Heart left ventricle (tissue), 16 donors: ENCODE data around the gene KRT40. TPM values are rescaled to one million over a fixed set of nuclear protein-coding genes. Genes with fewer than 3 reads are reported as not detected.

Experiments
- ATAC-seq, 4 donors: fragments of 200-7000 bp; cut with Tn5 transposase; one replicate each; pipeline ENCODE4 v1.9.1; 2020 to 2022; ENCODE audit warnings: moderate library complexity in 4 of 4, mild to moderate bottlenecking in 3 of 4, moderate number of reproducible peaks in 1 of 4
- DNase-seq, 5 donors: peaks; one replicate each; pipeline ENCODE4 v3.0.0-alpha.2; 2020
- H3K27ac ChIP-seq, 12 donors: fragments of 200-600 bp; sonication (generic) in 4 of 12; one replicate each; pipeline versions ENCODE4 v1.5.0 to v1.8.0; 2016 to 2022; ENCODE audit warnings: mild to moderate bottlenecking in 2 of 12
- H3K27me3 ChIP-seq, 9 donors: fragments of 200-600 bp; sonication (generic) in 2 of 9; one replicate each; pipeline versions ENCODE4 v1.5.1 to v1.8.0; 2016 to 2022; ENCODE audit warnings: mild to moderate bottlenecking in 3 of 9
- H3K36me3 ChIP-seq, 9 donors: fragments of 200-600 bp; sonication (generic) in 2 of 9; one replicate each; pipeline versions ENCODE4 v1.5.0 to v1.8.0; 2018 to 2022; ENCODE audit warnings: mild to moderate bottlenecking in 2 of 9
- H3K4me1 ChIP-seq, 12 donors: fragments of 200-600 bp; sonication (generic) in 4 of 12; one replicate each; pipeline versions ENCODE4 v1.5.0 to v1.8.0; 2016 to 2022; ENCODE audit warnings: mild to moderate bottlenecking in 3 of 12
- H3K4me3 ChIP-seq, 12 donors: fragments of 200-600 bp; sonication (generic) in 4 of 12; one replicate each; pipeline versions ENCODE4 v1.5.0 to v1.8.0; 2017 to 2022; ENCODE audit warnings: mild to moderate bottlenecking in 9 of 12, moderate library complexity in 4 of 12
- H3K9me3 ChIP-seq, 12 donors: fragments of 200-600 bp; sonication (generic) in 4 of 12; one replicate each; pipeline versions ENCODE4 v1.5.0 to v1.8.0; 2016 to 2022; ENCODE audit warnings: mild to moderate bottlenecking in 1 of 12
- POLR2A ChIP-seq, 2 donors: fragments of 450-650 bp; IDR thresholded peaks; one replicate each; pipeline ENCODE4 v1.6.1; 2017; ENCODE audit warnings: antibody characterized with exemption in 2 of 2, mild to moderate bottlenecking in 2 of 2, moderate library complexity in 2 of 2
- WGBS, 4 donors: extraction: QIAGEN DNeasy Blood & Tissue Kit in 2 of 4; methylation state at CpG; one replicate each; pipeline versions ENCODE4 v1.1.5 to v1.1.7; 2013 to 2018; 5-methylcytosine and 5-hydroxymethylcytosine counted together
- intact Hi-C, 10 donors: fragments of 100-400 bp; cut with DNase I; formaldehyde crosslinking; loops; one replicate each; pipeline versions ENCODE4 v1.11.1 to v1.14.2; 2022
- polyA plus RNA-seq, 2 donors: library from polyadenylated mRNA; stranded (reverse); fragments of 200-250 nt; gene quantifications; one replicate each; pipeline ENCODE4 v1.2.3, GENCODE V29; 2013
- total RNA-seq, 9 donors: library from RNA; depleted of rRNA in 2 of 9; stranded (reverse); fragments of >200 nt in 2 of 9; fragmentation: NEBNext Ultra II Directional in 3 of 9; extraction: Animal tissue kit (Norgen Biotek cat#: 25700) in 3 of 9; gene quantifications; one replicate each; pipeline versions ENCODE4 v1.1.0 to v1.2.4, GENCODE V29; 2016 to 2023
- TF ChIP-seq, protein P1 (sequence below), 12 donors: fragments of 200-600 bp; sonication (generic) in 4 of 12; IDR thresholded peaks; one replicate each; pipeline versions ENCODE4 v1.5.0 to v1.8.0; 2018 to 2022; ENCODE audit warnings: antibody characterized with exemption in 12 of 12, mild to moderate bottlenecking in 5 of 12
- donor health status: ischemic (EF 13 %, LVEDD 7.1; RV severe dilation, severe dysfunction).
- donor health status: healthy with polysubstance abuse.
- donor health status: DM: no; HTN: yes; CAD: no.
- donor health status: DM: no; HTN: no; CAD: no.
- donor health status: ischemic (EF 25% LVEDD 6.9; RV normal size, moderate dysfunction).
- donor health status: ischemic (EF 25% LVEDD 5.7; RV mildly dilated, moderate dysfunction).
- donor health status: healthy.
- donor health status: DM: yes; HTN: yes; CAD: no.
- donor health status: ischemic (EF 35%, LVEDD 5.7; RV mildly dilated, moderate dysfunction).
- donor health status: nonischemic (EF 11% LVEDD 7.7; RV severe dilation, severe dysfunction).
- donor health status: DM: yes; HTN: yes; CAD: no.
- donor health status: PGD.
- donor health status: ischemic (EF 29% LVEDD 5.4; RV normal size, mild dysfunction).
- donor health status: nonischemic (EF 23%, LVEDD 6.1; RV moderate dilation, normal function).

Gene KRT40
- total and polyA plus RNA-seq, 11 donors = not detected

DNA sequence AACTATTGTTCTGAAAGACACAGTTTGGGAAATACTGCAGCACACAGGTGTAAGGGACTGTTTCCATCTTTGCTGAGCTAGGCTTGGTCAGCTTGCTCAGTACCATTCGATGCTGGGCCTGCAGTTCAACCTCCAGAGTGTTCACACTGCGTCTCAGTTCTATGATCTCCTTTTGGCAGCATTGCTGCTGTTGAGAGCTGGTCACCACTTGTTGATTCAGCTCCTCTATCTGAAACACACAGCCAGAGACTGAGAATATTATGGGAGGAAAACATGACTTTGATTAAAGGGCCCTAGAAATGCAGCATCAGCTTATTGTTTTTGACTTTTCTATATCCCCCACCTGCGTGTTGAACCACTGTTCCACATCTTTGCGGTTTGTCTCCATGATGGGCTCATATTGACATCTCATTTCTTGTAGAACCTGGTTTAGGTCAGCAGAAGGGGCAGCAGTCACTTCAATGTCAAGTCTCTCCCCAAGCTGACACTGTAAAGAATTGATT, 22.0 kb downstream of the KRT40 start:
- H3K4me3 ChIP-seq = no peak overlapping the region
- no peak for ATAC-seq
- no peaks in the 10 kb centered on the region for H3K4me1 ChIP-seq
- DNase-seq = no peak
- H3K27me3 ChIP-seq = peaks cover 0 to 6% (median 0%) of the 10 kb centered on the region in 9 donors
- TF ChIP-seq POLR2A (IDR thresholded peaks at IDR 0.05) = no peak
- TF ChIP-seq, protein P1, sequence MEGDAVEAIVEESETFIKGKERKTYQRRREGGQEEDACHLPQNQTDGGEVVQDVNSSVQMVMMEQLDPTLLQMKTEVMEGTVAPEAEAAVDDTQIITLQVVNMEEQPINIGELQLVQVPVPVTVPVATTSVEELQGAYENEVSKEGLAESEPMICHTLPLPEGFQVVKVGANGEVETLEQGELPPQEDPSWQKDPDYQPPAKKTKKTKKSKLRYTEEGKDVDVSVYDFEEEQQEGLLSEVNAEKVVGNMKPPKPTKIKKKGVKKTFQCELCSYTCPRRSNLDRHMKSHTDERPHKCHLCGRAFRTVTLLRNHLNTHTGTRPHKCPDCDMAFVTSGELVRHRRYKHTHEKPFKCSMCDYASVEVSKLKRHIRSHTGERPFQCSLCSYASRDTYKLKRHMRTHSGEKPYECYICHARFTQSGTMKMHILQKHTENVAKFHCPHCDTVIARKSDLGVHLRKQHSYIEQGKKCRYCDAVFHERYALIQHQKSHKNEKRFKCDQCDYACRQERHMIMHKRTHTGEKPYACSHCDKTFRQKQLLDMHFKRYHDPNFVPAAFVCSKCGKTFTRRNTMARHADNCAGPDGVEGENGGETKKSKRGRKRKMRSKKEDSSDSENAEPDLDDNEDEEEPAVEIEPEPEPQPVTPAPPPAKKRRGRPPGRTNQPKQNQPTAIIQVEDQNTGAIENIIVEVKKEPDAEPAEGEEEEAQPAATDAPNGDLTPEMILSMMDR (IDR thresholded peaks at IDR 0.05) = no peak
- WGBS, 4 donors = 85 to 91% (median 88%) methylated on average over 4 of the region's 4 CpGs
- no peaks in the 10 kb centered on the region for H3K36me3 ChIP-seq
- intact Hi-C loops = loop anchor here in 1 of 10 donors (5.0 kb wide), 1 partner anchor 50 kb away; no protein-coding TSS in a partner anchor
- H3K9me3 ChIP-seq = no peaks in the 10 kb centered on the region
- no peak overlapping the region for H3K27ac ChIP-seq

DNA sequence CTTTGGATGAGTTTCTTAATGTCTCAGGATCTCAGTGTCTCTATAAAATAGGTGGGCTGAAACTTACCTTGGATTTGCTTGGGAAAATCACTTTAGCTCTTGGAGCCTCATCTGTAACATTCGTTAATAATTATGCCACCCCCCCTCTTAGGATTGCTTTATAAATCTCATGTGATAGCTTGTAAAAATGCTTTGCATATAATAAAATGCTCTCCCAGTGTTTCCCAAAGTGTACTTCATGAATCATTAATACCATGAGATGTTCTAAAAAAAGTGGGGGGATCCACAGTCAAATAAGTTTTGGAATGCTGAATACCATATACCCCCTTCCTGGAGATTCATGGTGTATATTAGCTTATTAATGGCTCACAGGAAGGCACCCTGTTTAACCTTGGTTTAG, 22.5 kb downstream of the KRT40 start:
- TF ChIP-seq POLR2A (IDR thresholded peaks at IDR 0.05) = no peak
- TF ChIP-seq, protein P1 (IDR thresholded peaks at IDR 0.05) = no peak
- intact Hi-C loops = loop anchor here in 1 of 10 donors (5.0 kb wide), 1 partner anchor 51 kb away; no protein-coding TSS in a partner anchor
- H3K4me3 ChIP-seq = no peak overlapping the region
- no peaks in the 10 kb centered on the region for H3K36me3 ChIP-seq
- WGBS, 4 donors = 79 to 90% (median 83%) methylated on average over 1 of the region's 1 CpG
- H3K4me1 ChIP-seq = no peaks in the 10 kb centered on the region
- no peak for DNase-seq
- no peak overlapping the region for H3K27ac ChIP-seq
- peaks cover 0 to 9% (median 0%) of the 10 kb centered on the region in 9 donors for H3K27me3 ChIP-seq
- no peaks in the 10 kb centered on the region for H3K9me3 ChIP-seq
- no peak for ATAC-seq

DNA sequence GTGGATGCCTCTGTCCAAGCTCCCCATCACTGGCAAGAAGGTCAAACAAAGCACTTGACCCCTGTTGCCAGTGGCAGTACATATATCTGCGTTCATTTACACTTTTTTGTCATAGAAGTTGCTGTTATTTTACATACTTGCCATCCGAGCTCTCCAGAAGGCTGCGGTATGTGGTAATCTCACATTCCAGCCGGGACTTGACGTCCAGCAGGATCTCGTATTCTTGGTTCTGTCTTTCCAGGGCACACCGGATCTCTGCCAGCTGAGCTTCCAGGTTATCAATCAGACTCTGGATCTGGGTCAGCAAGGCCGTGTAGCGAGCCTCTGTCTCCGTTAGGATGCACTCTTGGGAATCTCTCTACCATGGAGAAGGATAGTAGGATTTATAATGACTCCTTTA, 24.0 kb downstream of the KRT40 start:
- H3K27ac ChIP-seq = no peak overlapping the region
- H3K4me1 ChIP-seq = no peaks in the 10 kb centered on the region
- no peaks in the 10 kb centered on the region for H3K9me3 ChIP-seq
- intact Hi-C loops = loop anchor here in 1 of 10 donors (5.0 kb wide), 1 partner anchor 52 kb away; no protein-coding TSS in a partner anchor
- 25 to 46% (median 40%) methylated on average over 10 of the region's 10 CpGs for WGBS, 4 donors
- no peaks in the 10 kb centered on the region for H3K36me3 ChIP-seq
- ATAC-seq = no peak
- peaks cover 0 to 13% (median 0%) of the 10 kb centered on the region in 9 donors for H3K27me3 ChIP-seq
- peak overlapping the region in 3 of 12 donors; percentile 11 to 28 (median 14) for H3K4me3 ChIP-seq
- TF ChIP-seq POLR2A (IDR thresholded peaks at IDR 0.05) = no peak
- TF ChIP-seq, protein P1 (IDR thresholded peaks at IDR 0.05) = no peak
- no peak for DNase-seq

DNA sequence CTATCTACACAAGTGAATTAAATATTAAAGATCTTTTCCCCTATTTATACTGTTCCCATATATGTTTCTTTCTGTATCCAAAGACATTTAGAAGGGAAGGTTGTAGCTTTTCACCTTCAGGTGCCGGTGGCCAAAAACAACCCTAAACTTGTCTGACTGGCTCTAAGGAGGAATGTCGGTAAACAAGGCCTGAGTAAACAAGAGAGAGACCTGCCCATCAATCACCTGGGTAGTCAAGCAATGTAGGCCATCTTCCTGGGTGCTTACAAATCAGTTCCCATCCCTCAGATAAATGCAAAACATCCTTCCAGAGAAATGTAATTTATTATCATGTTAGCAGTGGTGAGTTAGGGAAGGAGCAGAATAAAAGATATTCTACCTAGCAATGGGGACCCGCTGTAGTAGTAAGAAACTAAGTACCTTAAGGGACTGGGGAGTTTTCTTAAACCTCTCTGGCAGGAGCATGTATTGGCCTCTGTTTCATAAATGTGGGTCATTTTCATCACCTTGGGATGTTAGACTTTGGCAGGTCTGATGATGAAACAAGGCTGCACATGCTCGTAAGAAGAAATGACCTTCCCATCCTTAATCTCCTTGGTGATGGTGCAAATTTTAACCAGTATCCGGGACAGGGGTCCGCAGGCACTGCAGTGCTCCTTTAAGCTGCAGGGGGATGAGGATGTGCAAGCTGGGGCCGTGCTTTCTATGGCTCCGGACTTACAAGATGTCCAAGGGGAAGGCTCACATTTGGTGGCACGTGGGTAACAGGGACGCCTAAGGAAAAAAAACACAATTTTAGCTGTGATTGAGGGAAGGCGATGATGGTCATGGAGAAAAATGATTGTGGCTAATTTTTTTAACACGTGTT, 25.8 kb downstream of the KRT40 start:
- DNase-seq (no peak), ATAC-seq (no peak)
- no peaks in the 10 kb centered on the region for H3K4me1 ChIP-seq
- no peak overlapping the region for H3K27ac ChIP-seq
- H3K9me3 ChIP-seq = no peaks in the 10 kb centered on the region
- TF ChIP-seq POLR2A (IDR thresholded peaks at IDR 0.05) = no peak
- TF ChIP-seq, protein P1 (IDR thresholded peaks at IDR 0.05) = no peak
- H3K36me3 ChIP-seq = no peaks in the 10 kb centered on the region
- H3K4me3 ChIP-seq = no peak overlapping the region
- intact Hi-C loops = no loop called here
- 74 to 80% (median 78%) methylated on average over 12 of the region's 12 CpGs for WGBS, 4 donors
- H3K27me3 ChIP-seq = peaks cover 0 to 18% (median 0%) of the 10 kb centered on the region in 9 donors
